LoVo (cell line): ENCODE data around the gene PAXX.

Experiments
- DNase-seq: peaks from one replicate; pipeline ENCODE4 v3.0.0-alpha.2; 2016; ENCODE audit warnings: low spot score

PAXX gene

GRCh38 chr9:136965771-136966484 is 26.3 kb upstream of the PAXX start:
- no peak for DNase-seq

- no peak for DNase-seq
Observed at GRCh38 chr9:136968333-136969127, 23.7 kb upstream of the PAXX start.

- no peak for DNase-seq
Observed at GRCh38 chr9:136969150-136969549, 23.1 kb upstream of the PAXX start.

GRCh38 chr9:136969774-136970173 is 22.4 kb upstream of the PAXX start:
- DNase-seq: no peak

- DNase-seq: no peak
Observed at GRCh38 chr9:136970361-136970760, 21.9 kb upstream of the PAXX start.

- no peak for DNase-seq
Observed at GRCh38 chr9:136971746-136972145, 20.5 kb upstream of the PAXX start.

- DNase-seq: no peak
Observed at GRCh38 chr9:136972335-136972734, 19.9 kb upstream of the PAXX start.

- no peak for DNase-seq
Observed at GRCh38 chr9:136972743-136973142, 19.5 kb upstream of the PAXX start.

GRCh38 chr9:136973618-136974617 is 18.3 kb upstream of the PAXX start:
- DNase-seq: no peak

GRCh38 chr9:136974817-136975535 is 17.2 kb upstream of the PAXX start:
- DNase-seq: no peak

- DNase-seq: no peak
Observed at GRCh38 chr9:136975644-136976043, 16.6 kb upstream of the PAXX start.

- DNase-seq: no peak
Observed at GRCh38 chr9:136977223-136977622, 15.0 kb upstream of the PAXX start, which contains the start of gene PTGDS. Gene PTGDS (plus strand): TSS chr9:136977504. CDS start chr9:136977579, 75 bp downstream.

- no peak for DNase-seq
Observed at GRCh38 chr9:136977649-136978072, 14.6 kb upstream of the PAXX start.

- DNase-seq: peak; percentile 62
Observed at GRCh38 chr9:136978073-136978864, 14.0 kb upstream of the PAXX start.

- DNase-seq: no peak
Observed at GRCh38 chr9:136978865-136979544, 13.2 kb upstream of the PAXX start.

GRCh38 chr9:136979769-136980587 is 12.2 kb upstream of the PAXX start:
- no peak for DNase-seq

GRCh38 chr9:136980669-136981478 is 11.3 kb upstream of the PAXX start:
- DNase-seq: no peak

- DNase-seq: no peak
Observed at GRCh38 chr9:136981588-136982231, 10.5 kb upstream of the PAXX start.
